ENCODE data around the gene FUNDC2.
A peak's percentile ranks its signal among the peaks of the same experiment; 100 is the strongest.
"Not testable (repeated sequence)": the region's sequence is repeated elsewhere in the genome, so short reads cannot be mapped to it uniquely, and the experiment has no call there.

FUNDC2 gene

GRCh38 chrX:155026727-155027508, at the start of gene FUNDC2:
Gene FUNDC2 (plus strand): TSS chrX:155026844. CDS start chrX:155026939, 95 bp downstream.
- DNase-seq, result peak; percentile 90 to 93

- no peak for DNase-seq
Observed at GRCh38 chrX:154979629-154980028, 47.0 kb upstream of the FUNDC2 start.

GRCh38 chrX:154980330-154981115, 46.1 kb upstream of the FUNDC2 start:
- DNase-seq, result peak; percentile 83 to 87

DNA sequence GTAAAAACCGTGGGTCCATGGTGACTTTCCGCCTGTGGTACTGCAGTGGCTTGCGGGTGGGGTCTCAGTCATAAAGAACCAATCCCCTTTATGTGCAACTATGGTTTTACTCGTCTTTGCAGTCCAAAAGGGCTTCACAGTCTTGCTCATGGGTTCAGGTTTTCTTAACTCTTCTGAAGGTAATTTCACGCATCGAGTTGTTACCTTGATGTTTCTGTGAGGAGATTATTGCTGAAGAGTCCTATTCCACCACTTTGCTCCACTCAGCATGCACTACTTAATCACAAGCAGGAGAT, 45.6 kb upstream of the FUNDC2 start:
- DNase-seq, result no peak

DNA sequence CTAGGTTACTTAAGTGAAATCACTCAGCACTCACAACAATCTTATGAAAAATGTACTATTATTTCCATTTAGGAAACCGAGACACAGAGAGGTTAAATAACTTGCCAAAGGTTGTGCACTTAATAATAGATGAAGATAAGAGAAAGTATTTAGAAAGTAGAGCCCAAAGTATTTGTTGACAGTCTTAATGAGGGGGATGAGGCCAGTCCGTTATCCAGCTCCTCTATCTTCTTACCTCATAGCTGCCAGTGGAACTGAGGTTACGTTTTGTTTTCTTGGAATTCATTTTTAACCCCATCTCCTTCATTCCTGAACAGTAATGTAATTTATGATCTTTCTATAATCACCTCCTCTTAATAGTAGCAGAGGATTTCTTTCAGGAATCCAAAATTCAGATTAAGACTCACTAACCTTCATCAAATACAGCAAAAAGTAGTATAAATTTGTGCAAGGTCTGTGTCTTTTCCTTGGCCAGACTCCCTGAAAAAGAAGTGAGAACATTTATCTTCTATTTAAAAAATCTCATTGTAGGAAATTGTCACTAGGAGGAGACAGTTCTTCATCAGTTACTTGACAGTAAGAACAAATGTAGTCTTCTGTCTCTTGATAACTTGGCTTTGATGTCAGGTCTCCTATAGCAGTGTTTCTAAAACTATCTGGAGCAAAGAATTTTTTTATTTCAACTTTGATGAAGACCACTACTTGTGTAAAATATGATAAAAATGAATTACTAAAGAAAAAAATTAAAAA, 39.6 kb upstream of the FUNDC2 start:
- no peak for DNase-seq

GRCh38 chrX:154987940-154988339, 38.7 kb upstream of the FUNDC2 start:
- DNase-seq, result no peak

- no peak for DNase-seq
Observed at GRCh38 chrX:154988719-154989118, 37.9 kb upstream of the FUNDC2 start.

- DNase-seq, result no peak
Observed at GRCh38 chrX:154990496-154990895, 36.1 kb upstream of the FUNDC2 start.

GRCh38 chrX:154991039-154991438, 35.6 kb upstream of the FUNDC2 start:
- peak in 1 of 2 experiments; percentile 34 for DNase-seq

GRCh38 chrX:154991476-154991875, 35.2 kb upstream of the FUNDC2 start:
- DNase-seq, result no peak

DNA sequence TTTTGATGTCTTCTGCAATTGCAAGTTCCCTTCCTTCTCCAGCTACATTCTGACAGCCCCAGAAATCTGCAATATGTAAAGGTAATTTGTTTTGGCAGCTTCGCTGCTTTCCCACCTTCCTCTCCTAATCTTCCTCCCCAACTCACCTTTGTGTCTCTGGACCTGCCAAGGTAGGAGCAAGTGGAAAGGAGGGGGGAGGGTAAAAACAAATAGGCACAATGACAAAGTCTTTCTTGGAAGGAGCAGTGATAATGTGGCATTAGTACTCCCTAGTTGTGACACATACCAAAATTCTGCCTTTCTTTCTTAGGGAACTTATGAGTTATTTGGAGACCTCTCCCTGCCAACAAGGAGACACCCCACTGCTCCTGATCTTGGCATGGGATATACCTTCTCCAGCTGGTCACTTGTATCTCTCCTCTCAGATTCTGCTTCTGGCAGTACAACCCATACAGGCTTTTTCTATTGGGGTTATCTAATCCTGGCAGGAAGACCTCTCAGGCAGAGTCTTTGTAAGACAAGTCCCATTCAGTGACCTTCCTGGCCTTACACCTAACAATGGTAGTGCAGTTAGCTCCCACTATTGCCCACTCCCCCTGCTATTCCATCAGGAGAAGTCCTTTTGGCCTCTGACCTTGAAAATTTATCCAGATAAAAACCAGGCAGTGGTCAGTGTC, 28.3 kb upstream of the FUNDC2 start:
- DNase-seq, result no peak

GRCh38 chrX:155000841-155001240, 25.8 kb upstream of the FUNDC2 start:
- DNase-seq, result no peak

DNA sequence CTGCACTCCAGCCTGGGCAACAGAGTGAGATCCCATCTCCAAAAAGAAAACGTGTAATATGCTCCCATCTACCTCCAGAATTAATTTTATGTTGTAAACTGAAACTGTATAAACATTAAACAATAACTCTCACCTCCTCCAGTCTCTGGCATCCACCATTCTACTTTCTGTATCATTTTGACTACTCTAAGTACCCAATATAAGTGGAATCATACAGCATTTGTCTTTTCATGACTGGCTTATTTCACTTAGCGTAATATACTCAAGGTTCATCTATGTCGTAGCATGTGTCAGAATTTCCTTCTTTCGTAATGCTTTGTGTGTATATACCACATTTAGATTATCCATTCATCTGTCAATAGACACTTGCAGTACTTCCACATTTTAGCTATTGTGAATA, 24.8 kb upstream of the FUNDC2 start:
- no peak for DNase-seq

DNA sequence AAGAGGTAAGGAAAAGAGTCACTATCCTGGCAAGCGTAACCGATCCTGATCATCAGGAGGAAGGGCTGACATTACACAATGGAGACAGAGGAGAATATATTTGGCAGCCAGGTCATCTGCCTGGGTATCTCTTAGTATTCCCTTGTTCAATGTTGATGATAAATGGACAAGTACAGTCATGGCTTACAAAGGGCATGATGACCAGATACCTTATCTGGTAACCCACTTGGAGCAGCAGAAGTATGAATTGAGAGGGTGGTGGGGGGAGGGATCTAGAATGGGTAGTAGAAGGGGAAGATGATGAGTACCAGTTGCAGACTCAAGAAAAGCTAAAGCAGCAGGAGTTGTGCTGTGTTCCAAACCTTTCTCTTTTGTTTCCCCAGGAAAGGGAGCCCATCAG, 21.5 kb upstream of the FUNDC2 start:
- no peak for DNase-seq

GRCh38 chrX:155006379-155006778, 20.3 kb upstream of the FUNDC2 start:
- DNase-seq, result not testable (repeated sequence)

- not testable (repeated sequence) for DNase-seq
Observed at GRCh38 chrX:155006913-155007671, 19.6 kb upstream of the FUNDC2 start.

DNA sequence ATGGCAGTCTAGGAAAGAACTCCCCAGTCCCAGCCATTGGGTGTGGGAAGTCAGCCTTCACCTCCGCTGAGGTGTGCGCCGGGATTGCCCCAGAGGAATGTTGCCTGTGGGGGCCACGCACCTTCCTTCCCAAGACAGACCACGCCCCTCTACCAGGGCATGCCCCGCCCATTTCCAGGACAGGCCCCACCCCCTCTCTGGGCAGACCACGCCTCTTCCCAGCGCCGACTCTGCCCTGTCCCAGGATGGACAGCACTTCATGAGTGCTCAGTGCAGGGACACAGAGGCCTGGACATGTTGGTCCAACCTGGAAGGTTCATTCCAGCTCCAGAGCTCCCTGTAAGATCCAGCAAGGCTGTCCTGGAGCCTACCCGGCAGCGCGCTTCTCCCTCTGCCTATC, 18.1 kb upstream of the FUNDC2 start:
- not testable (repeated sequence) for DNase-seq

- DNase-seq, result no peak
Observed at GRCh38 chrX:155009994-155010472, 16.6 kb upstream of the FUNDC2 start.

- DNase-seq, result no peak
Observed at GRCh38 chrX:155020591-155020990, 6.1 kb upstream of the FUNDC2 start.

- DNase-seq, result no peak
Observed at GRCh38 chrX:155022585-155022984, 4.1 kb upstream of the FUNDC2 start, which contains the start of gene F8. Gene F8 (minus strand): TSS chrX:155022723. CDS start chrX:155022552, 171 bp downstream.

- DNase-seq, result no peak
Observed at GRCh38 chrX:155023907-155024833, 2.5 kb upstream of the FUNDC2 start.

All from activated T-cell treated with anti-CD3 and anti-CD28 coated beads, Interleukin-2, amount 50 U/mL, for 48 hours (primary cell).